OCI-LY7 (cell line): ENCODE measurements around the gene FOXP3.

Experiments used
- EZH2phosphoT487 ChIP-seq: fragments of 200-600 bp; sonication (generic); IDR thresholded peaks from 2 replicates; pipeline ENCODE4 v1.6.1; 2018; ENCODE audit warnings: low read depth, borderline replicate concordance, mild to moderate bottlenecking, mixed run types, antibody characterized with exemption, low read length, moderate library complexity, mixed read lengths
- TF ChIP-seq, protein P1 (sequence below): fragments of 200-600 bp; sonication (generic); conservative IDR thresholded peaks from 2 replicates; pipeline ENCODE4 v1.5.1; 2014; ENCODE audit warnings: mild to moderate bottlenecking, antibody characterized with exemption, low read length, moderate library complexity, mixed read lengths

DNA sequence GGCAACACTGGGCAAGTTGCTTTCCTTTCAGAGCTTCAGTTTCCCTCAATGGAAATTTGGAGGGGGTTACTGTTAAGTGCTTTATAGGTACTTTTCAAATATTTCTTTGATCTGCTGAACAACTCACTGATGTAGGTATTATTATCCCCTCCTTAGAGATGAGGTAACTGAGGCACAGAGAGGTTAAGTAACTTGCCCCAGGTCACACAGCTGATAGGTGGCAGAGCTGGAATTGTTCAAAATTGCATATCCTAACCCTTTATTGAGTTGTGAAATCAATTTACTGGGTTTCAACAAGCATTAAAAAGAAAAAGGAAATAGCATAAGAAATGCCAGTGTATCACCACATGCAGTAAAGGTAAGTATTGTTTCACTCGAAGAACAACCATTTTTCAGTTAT lies 11.7 kb upstream of the FOXP3 start:
- TF ChIP-seq EZH2phosphoT487, result no peak
- TF ChIP-seq, protein P1, sequence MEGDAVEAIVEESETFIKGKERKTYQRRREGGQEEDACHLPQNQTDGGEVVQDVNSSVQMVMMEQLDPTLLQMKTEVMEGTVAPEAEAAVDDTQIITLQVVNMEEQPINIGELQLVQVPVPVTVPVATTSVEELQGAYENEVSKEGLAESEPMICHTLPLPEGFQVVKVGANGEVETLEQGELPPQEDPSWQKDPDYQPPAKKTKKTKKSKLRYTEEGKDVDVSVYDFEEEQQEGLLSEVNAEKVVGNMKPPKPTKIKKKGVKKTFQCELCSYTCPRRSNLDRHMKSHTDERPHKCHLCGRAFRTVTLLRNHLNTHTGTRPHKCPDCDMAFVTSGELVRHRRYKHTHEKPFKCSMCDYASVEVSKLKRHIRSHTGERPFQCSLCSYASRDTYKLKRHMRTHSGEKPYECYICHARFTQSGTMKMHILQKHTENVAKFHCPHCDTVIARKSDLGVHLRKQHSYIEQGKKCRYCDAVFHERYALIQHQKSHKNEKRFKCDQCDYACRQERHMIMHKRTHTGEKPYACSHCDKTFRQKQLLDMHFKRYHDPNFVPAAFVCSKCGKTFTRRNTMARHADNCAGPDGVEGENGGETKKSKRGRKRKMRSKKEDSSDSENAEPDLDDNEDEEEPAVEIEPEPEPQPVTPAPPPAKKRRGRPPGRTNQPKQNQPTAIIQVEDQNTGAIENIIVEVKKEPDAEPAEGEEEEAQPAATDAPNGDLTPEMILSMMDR, result no peak
